Glutamatergic neuron (in vitro differentiated cells): ENCODE data around the gene MSMO1. TPM values are rescaled to one million over a fixed set of nuclear protein-coding genes. Genes with fewer than 3 reads are reported as not detected.

Source experiments
- DNase-seq: peaks from one replicate; pipeline ENCODE4 v3.0.0; 2022
- H3K27ac Mint-ChIP-seq: one replicate; pipeline ENCODE4 v1.8.0; 2020; ENCODE audit warnings: mild to moderate bottlenecking, mixed read lengths, inconsistent platforms; ENCODE audit not compliant: unreplicated experiment
- H3K27me3 Mint-ChIP-seq: one replicate; pipeline ENCODE4 v1.8.0; 2020; ENCODE audit warnings: mild to moderate bottlenecking, moderate library complexity, mixed read lengths, inconsistent platforms; ENCODE audit not compliant: unreplicated experiment
- H3K36me3 Mint-ChIP-seq: one replicate; pipeline ENCODE4 v1.8.0; 2020; ENCODE audit warnings: mild to moderate bottlenecking, mixed read lengths, inconsistent platforms; ENCODE audit not compliant: unreplicated experiment
- H3K4me1 Mint-ChIP-seq: one replicate; pipeline ENCODE4 v1.8.0; 2020; ENCODE audit warnings: mild to moderate bottlenecking, low read depth, mixed read lengths, inconsistent platforms; ENCODE audit not compliant: unreplicated experiment
- H3K4me3 Mint-ChIP-seq: one replicate; pipeline ENCODE4 v1.8.0; 2020; ENCODE audit warnings: mild to moderate bottlenecking, mixed read lengths, inconsistent platforms; ENCODE audit not compliant: unreplicated experiment
- H3K9me3 Mint-ChIP-seq: one replicate; pipeline ENCODE4 v1.8.0; 2020; ENCODE audit warnings: mild to moderate bottlenecking, moderate library complexity, mixed read lengths, inconsistent platforms; ENCODE audit not compliant: unreplicated experiment
- total RNA-seq: library from RNA; stranded (reverse); fragmentation: NEBNext Ultra II Directional; extraction: Animal tissue kit (Norgen Biotek cat#: 25700); gene quantifications from one replicate; pipeline ENCODE4 v1.2.1, GENCODE V29; 2021; ENCODE audit not compliant: unreplicated experiment
- TF ChIP-seq, protein P1 (sequence below): fragments of 200-600 bp; sonication (generic); IDR thresholded peaks from one replicate; pipeline ENCODE4 v1.5.0; 2021; ENCODE audit not compliant: partially characterized antibody, unreplicated experiment

The MSMO1 gene
- total RNA-seq, 1 donor from 2014 or later = 180 TPM

- Mint-ChIP-seq H3K27me3 (peaks cover 2% of the 10 kb centered on the region), H3K27ac (no peak overlapping the region), H3K4me1 (peaks cover 3% of the 10 kb centered on the region), H3K36me3 (peaks cover 6% of the 10 kb centered on the region), H3K4me3 (no peak overlapping the region), H3K9me3 (no peaks in the 10 kb centered on the region)
- DNase-seq = no peak
- TF ChIP-seq, protein P1, sequence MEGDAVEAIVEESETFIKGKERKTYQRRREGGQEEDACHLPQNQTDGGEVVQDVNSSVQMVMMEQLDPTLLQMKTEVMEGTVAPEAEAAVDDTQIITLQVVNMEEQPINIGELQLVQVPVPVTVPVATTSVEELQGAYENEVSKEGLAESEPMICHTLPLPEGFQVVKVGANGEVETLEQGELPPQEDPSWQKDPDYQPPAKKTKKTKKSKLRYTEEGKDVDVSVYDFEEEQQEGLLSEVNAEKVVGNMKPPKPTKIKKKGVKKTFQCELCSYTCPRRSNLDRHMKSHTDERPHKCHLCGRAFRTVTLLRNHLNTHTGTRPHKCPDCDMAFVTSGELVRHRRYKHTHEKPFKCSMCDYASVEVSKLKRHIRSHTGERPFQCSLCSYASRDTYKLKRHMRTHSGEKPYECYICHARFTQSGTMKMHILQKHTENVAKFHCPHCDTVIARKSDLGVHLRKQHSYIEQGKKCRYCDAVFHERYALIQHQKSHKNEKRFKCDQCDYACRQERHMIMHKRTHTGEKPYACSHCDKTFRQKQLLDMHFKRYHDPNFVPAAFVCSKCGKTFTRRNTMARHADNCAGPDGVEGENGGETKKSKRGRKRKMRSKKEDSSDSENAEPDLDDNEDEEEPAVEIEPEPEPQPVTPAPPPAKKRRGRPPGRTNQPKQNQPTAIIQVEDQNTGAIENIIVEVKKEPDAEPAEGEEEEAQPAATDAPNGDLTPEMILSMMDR = no peak
These were observed 2.6 kb upstream of the MSMO1 start for GRCh38 chr4:165324918-165325304.

GRCh38 chr4:165325732-165326512, 1.5 kb upstream of the MSMO1 start:
- Mint-ChIP-seq H3K27ac (peak overlapping the region; percentile 54), H3K27me3 (peaks cover 2% of the 10 kb centered on the region), H3K9me3 (no peaks in the 10 kb centered on the region), H3K4me1 (peaks cover 9% of the 10 kb centered on the region), H3K4me3 (peak overlapping the region; percentile 25), H3K36me3 (peaks cover 6% of the 10 kb centered on the region)
- no peak for DNase-seq
- TF ChIP-seq, protein P1 = no peak

DNA sequence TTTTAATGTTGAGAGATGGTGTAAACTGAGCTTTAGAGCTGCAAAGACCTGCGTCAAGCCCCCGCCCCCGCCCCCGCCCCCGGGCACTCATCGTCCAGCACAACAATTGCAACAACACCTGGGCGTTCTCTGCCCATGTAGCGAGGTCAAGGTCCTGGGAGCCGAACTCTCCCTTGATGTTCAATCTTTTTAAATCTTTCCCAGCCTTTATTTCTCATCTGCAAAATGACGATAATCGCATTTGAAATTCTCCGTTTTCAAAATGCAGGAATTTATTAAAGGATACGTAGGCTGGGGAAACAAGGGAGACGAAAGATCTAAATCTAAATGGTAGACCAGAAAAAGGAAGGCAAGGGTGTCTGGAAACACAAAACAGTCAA, 648 bp upstream of the MSMO1 start:
- H3K27me3 Mint-ChIP-seq = peaks cover 2% of the 10 kb centered on the region
- peaks cover 6% of the 10 kb centered on the region for H3K36me3 Mint-ChIP-seq
- no peak overlapping the region for H3K4me3 Mint-ChIP-seq
- peaks cover 13% of the 10 kb centered on the region for H3K4me1 Mint-ChIP-seq
- no peak for DNase-seq
- H3K27ac Mint-ChIP-seq = no peak overlapping the region
- no peaks in the 10 kb centered on the region for H3K9me3 Mint-ChIP-seq
- TF ChIP-seq, protein P1 = no peak

DNA sequence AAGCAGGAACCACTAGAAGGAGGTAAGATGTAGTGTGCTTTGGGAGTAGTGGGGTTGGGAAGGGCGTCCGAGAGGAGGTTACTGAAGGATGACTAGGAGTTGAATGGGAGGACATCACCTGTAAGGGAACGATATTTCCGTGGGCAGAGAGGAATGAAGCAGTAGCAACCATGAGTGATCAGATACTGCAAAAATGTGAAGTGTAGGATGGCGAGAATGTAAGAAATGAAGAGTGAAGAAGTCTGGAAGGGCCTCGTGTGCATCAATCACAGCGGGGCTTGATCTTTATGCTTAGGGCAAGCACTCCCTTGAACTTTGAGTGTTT, 594 bp downstream of the MSMO1 start:
- DNase-seq = no peak
- peaks cover 2% of the 10 kb centered on the region for H3K27me3 Mint-ChIP-seq
- H3K4me1 Mint-ChIP-seq = peaks cover 19% of the 10 kb centered on the region
- H3K9me3 Mint-ChIP-seq = no peaks in the 10 kb centered on the region
- peaks cover 6% of the 10 kb centered on the region for H3K36me3 Mint-ChIP-seq
- no peak overlapping the region for H3K27ac Mint-ChIP-seq
- H3K4me3 Mint-ChIP-seq = no peak overlapping the region
- TF ChIP-seq, protein P1 = no peak

GRCh38 chr4:165328708-165329107, 1.2 kb downstream of the MSMO1 start:
- no peak for DNase-seq
- TF ChIP-seq, protein P1 = no peak
- peaks cover 2% of the 10 kb centered on the region for H3K27me3 Mint-ChIP-seq
- H3K9me3 Mint-ChIP-seq = no peaks in the 10 kb centered on the region
- no peak overlapping the region for H3K4me3 Mint-ChIP-seq
- H3K36me3 Mint-ChIP-seq = peaks cover 6% of the 10 kb centered on the region
- no peak overlapping the region for H3K27ac Mint-ChIP-seq
- peaks cover 19% of the 10 kb centered on the region for H3K4me1 Mint-ChIP-seq
